CD4-positive, alpha-beta memory T cell (primary cell): ENCODE measurements around the gene CMKLR1. TPM values are rescaled to one million over a fixed set of nuclear protein-coding genes. Genes with fewer than 3 reads are reported as not detected.

Source experiments
- CTCF ChIA-PET: fragments of 350-600 bp; sonication (Branson Sonifier 250); formaldehyde crosslinking; loops from one replicate; lab custom pipeline; 2021; ENCODE audit warnings: inconsistent platforms; ENCODE audit not compliant: partially characterized antibody; lab: Charles Lee
- POLR2A ChIA-PET: fragments of 350-600 bp; sonication (Branson Sonifier 250); formaldehyde crosslinking; loops from one replicate; lab custom pipeline; 2021; ENCODE audit not compliant: partially characterized antibody; lab: Charles Lee
- DNase-seq, 5 donors: peaks; one replicate each; pipeline versions ENCODE4 v3.0.0 to v3.0.0-alpha.2; 2020 to 2022; ENCODE audit warnings: mixed read lengths in 1 of 5
- H3K27ac ChIP-seq: one replicate; pipeline ENCODE4 v1.7.0; 2013; ENCODE audit warnings: low read depth, low read length
- H3K27me3 ChIP-seq: 2 replicates; pipeline ENCODE4 v1.7.0; 2013; ENCODE audit warnings: mild to moderate bottlenecking, low read length, moderate library complexity; ENCODE audit not compliant: insufficient read depth
- H3K36me3 ChIP-seq: 2 replicates; pipeline ENCODE4 v1.7.0; 2013; ENCODE audit warnings: mild to moderate bottlenecking, low read length, moderate library complexity; ENCODE audit not compliant: insufficient read depth
- H3K4me1 ChIP-seq: 2 replicates; pipeline ENCODE4 v1.7.0; 2013; ENCODE audit warnings: mild to moderate bottlenecking, low read length, moderate library complexity; ENCODE audit not compliant: insufficient read depth
- H3K4me3 ChIP-seq, 2 donors: one replicate each; pipeline ENCODE4 v1.7.0; 2013; ENCODE audit warnings: low read length in 2 of 2, mild to moderate bottlenecking in 1 of 2
- H3K9me3 ChIP-seq, 2 donors: one replicate each; pipeline ENCODE4 v1.7.0; 2013; ENCODE audit warnings: low read length in 2 of 2, control low read depth in 1 of 2; ENCODE audit not compliant: control insufficient read depth in 1 of 2
- H3K27ac Mint-ChIP-seq, 7 donors: one replicate each; pipeline ENCODE4 v1.8.0; 2020 to 2021; ENCODE audit warnings: mixed read lengths in 7 of 7, mild to moderate bottlenecking in 6 of 7, inconsistent platforms in 3 of 7, moderate library complexity in 3 of 7
- H3K27me3 Mint-ChIP-seq, 2 donors: one replicate each; pipeline ENCODE4 v1.8.0; 2020 to 2021; ENCODE audit warnings: mixed read lengths in 2 of 2
- H3K36me3 Mint-ChIP-seq, 2 donors: one replicate each; pipeline ENCODE4 v1.8.0; 2020 to 2021; ENCODE audit warnings: mixed read lengths in 2 of 2, inconsistent platforms in 1 of 2, mild to moderate bottlenecking in 1 of 2
- H3K4me1 Mint-ChIP-seq, 4 donors: one replicate each; pipeline ENCODE4 v1.8.0; 2020 to 2021; ENCODE audit warnings: mixed read lengths in 4 of 4, mild to moderate bottlenecking in 1 of 4
- H3K4me3 Mint-ChIP-seq, 8 donors: one replicate each; pipeline ENCODE4 v1.8.0; 2020 to 2021; ENCODE audit warnings: mixed read lengths in 8 of 8, mild to moderate bottlenecking in 7 of 8, moderate library complexity in 6 of 8, inconsistent platforms in 3 of 8
- H3K9me3 Mint-ChIP-seq, 8 donors: one replicate each; pipeline ENCODE4 v1.8.0; 2020 to 2021; ENCODE audit warnings: mixed read lengths in 8 of 8, mild to moderate bottlenecking in 5 of 8, inconsistent platforms in 3 of 8, moderate library complexity in 1 of 8
- intact Hi-C: fragments of 100-400 bp; cut with micrococcal nuclease; formaldehyde crosslinking; loops from one replicate; pipeline ENCODE4 v1.15.1; 2023
- polyA plus RNA-seq, 2 donors: library from polyadenylated mRNA; unstranded; fragments of 300-500 nt; fragmentation: Illumina TruSeq; gene quantifications; one replicate each; pipeline ENCODE4 v1.2.3, GENCODE V29; 2021
- total RNA-seq, 2 experiments: library from RNA; stranded (reverse); gene quantifications; one replicate each; pipeline ENCODE4 v1.2.3, GENCODE V29; 2021

The CMKLR1 gene
- total and polyA plus RNA-seq, 4 experiments from 2014 or later: 0.08 to 0.94 (median 0.87) TPM; not detected in 1

GRCh38 chr12:108260969-108261368 is 78.1 kb downstream of the CMKLR1 start:
- no peak for DNase-seq
- no peak overlapping the region for H3K4me3 ChIP-seq
- no peak overlapping the region for H3K27ac ChIP-seq
- POLR2A ChIA-PET: no interaction called here
- H3K36me3 ChIP-seq: no peaks in the 10 kb centered on the region
- Mint-ChIP-seq H3K27ac (no peak overlapping the region), H3K9me3 (peaks cover 0 to 37% (median 30%) of the 10 kb centered on the region in 8 donors), H3K4me3 (no peak overlapping the region), H3K36me3 (peaks cover 0 to 4% of the 10 kb centered on the region in 2 donors), H3K4me1 (no peaks in the 10 kb centered on the region), H3K27me3 (peaks cover 1 to 6% of the 10 kb centered on the region in 2 donors)
- intact Hi-C loops: no loop called here
- H3K9me3 ChIP-seq: no peaks in the 10 kb centered on the region
- H3K4me1 ChIP-seq: no peaks in the 10 kb centered on the region
- CTCF ChIA-PET: no interaction called here
- no peaks in the 10 kb centered on the region for H3K27me3 ChIP-seq

GRCh38 chr12:108260039-108260438 is 79.1 kb downstream of the CMKLR1 start:
- POLR2A ChIA-PET: no interaction called here
- Histone ChIP-seq H3K9me3 (no peaks in the 10 kb centered on the region), H3K27ac (no peak overlapping the region), H3K27me3 (no peaks in the 10 kb centered on the region), H3K36me3 (no peaks in the 10 kb centered on the region), H3K4me1 (no peaks in the 10 kb centered on the region), H3K4me3 (no peak overlapping the region)
- H3K27me3 Mint-ChIP-seq: peaks cover 1 to 7% of the 10 kb centered on the region in 2 donors
- H3K9me3 Mint-ChIP-seq: peaks cover 0 to 37% (median 30%) of the 10 kb centered on the region in 8 donors
- no peaks in the 10 kb centered on the region for H3K4me1 Mint-ChIP-seq
- DNase-seq: no peak
- intact Hi-C loops: no loop called here
- H3K27ac Mint-ChIP-seq: no peak overlapping the region
- CTCF ChIA-PET: no interaction called here
- no peak overlapping the region for H3K4me3 Mint-ChIP-seq
- peaks cover 0 to 4% of the 10 kb centered on the region in 2 donors for H3K36me3 Mint-ChIP-seq

- H3K36me3 Mint-ChIP-seq: no peaks in the 10 kb centered on the region
- H3K4me1 Mint-ChIP-seq: peaks cover 0 to 3% (median 1%) of the 10 kb centered on the region in 4 donors
- Histone ChIP-seq H3K4me1 (no peaks in the 10 kb centered on the region), H3K27me3 (no peaks in the 10 kb centered on the region), H3K36me3 (no peaks in the 10 kb centered on the region), H3K27ac (no peak overlapping the region), H3K9me3 (no peaks in the 10 kb centered on the region), H3K4me3 (no peak overlapping the region)
- H3K4me3 Mint-ChIP-seq: no peak overlapping the region
- no peak overlapping the region for H3K27ac Mint-ChIP-seq
- intact Hi-C loops: no loop called here
- H3K27me3 Mint-ChIP-seq: peaks cover 3 to 6% of the 10 kb centered on the region in 2 donors
- peaks cover 0 to 30% (median 28%) of the 10 kb centered on the region in 8 donors for H3K9me3 Mint-ChIP-seq
- ChIA-PET POLR2A (no interaction called here), CTCF (no interaction called here)
- DNase-seq: no peak
These were observed 81.5 kb downstream of the CMKLR1 start for GRCh38 chr12:108257610-108258106.

- no peak overlapping the region for H3K4me3 ChIP-seq
- no peak overlapping the region for H3K27ac ChIP-seq
- ChIA-PET CTCF (interaction anchor here (0.9 kb wide), 1 partner anchor 10 kb away, joined by 3 read pairs; no protein-coding TSS in a partner anchor), POLR2A (no interaction called here)
- intact Hi-C loops: no loop called here
- Mint-ChIP-seq H3K27ac (no peak overlapping the region), H3K4me1 (peaks cover 0 to 3% (median 1%) of the 10 kb centered on the region in 4 donors), H3K4me3 (no peak overlapping the region), H3K36me3 (no peaks in the 10 kb centered on the region), H3K9me3 (peaks cover 0 to 30% (median 25%) of the 10 kb centered on the region in 8 donors), H3K27me3 (peaks cover 3 to 10% of the 10 kb centered on the region in 2 donors)
- H3K4me1 ChIP-seq: no peaks in the 10 kb centered on the region
- no peak for DNase-seq
- H3K9me3 ChIP-seq: no peaks in the 10 kb centered on the region
- no peaks in the 10 kb centered on the region for H3K27me3 ChIP-seq
- H3K36me3 ChIP-seq: no peaks in the 10 kb centered on the region
These were observed 82.1 kb downstream of the CMKLR1 start for GRCh38 chr12:108257004-108257403.

GRCh38 chr12:108255252-108255602 is 83.9 kb downstream of the CMKLR1 start:
- Histone ChIP-seq H3K27ac (no peak overlapping the region), H3K36me3 (no peaks in the 10 kb centered on the region), H3K4me1 (no peaks in the 10 kb centered on the region), H3K9me3 (no peaks in the 10 kb centered on the region), H3K4me3 (no peak overlapping the region), H3K27me3 (no peaks in the 10 kb centered on the region)
- no peak overlapping the region for H3K4me3 Mint-ChIP-seq
- H3K4me1 Mint-ChIP-seq: peaks cover 0 to 3% (median 1%) of the 10 kb centered on the region in 4 donors
- intact Hi-C loops: no loop called here
- peaks cover 7 to 11% of the 10 kb centered on the region in 2 donors for H3K27me3 Mint-ChIP-seq
- no peak for DNase-seq
- POLR2A ChIA-PET: interaction anchor here (1.6 kb wide), 1 partner anchor 11 kb away, joined by 3 read pairs; no protein-coding TSS in a partner anchor
- CTCF ChIA-PET: no interaction called here
- no peak overlapping the region for H3K27ac Mint-ChIP-seq
- peaks cover 0 to 15% (median 10%) of the 10 kb centered on the region in 8 donors for H3K9me3 Mint-ChIP-seq
- H3K36me3 Mint-ChIP-seq: no peaks in the 10 kb centered on the region

GRCh38 chr12:108254517-108255251 is 84.4 kb downstream of the CMKLR1 start:
- no peak for DNase-seq
- no peaks in the 10 kb centered on the region for H3K27me3 ChIP-seq
- Mint-ChIP-seq H3K27ac (no peak overlapping the region), H3K4me3 (no peak overlapping the region), H3K4me1 (peaks cover 0 to 3% (median 1%) of the 10 kb centered on the region in 4 donors), H3K9me3 (peaks cover 0 to 11% (median 6%) of the 10 kb centered on the region in 8 donors), H3K27me3 (peaks cover 7 to 14% of the 10 kb centered on the region in 2 donors), H3K36me3 (no peaks in the 10 kb centered on the region)
- no peaks in the 10 kb centered on the region for H3K9me3 ChIP-seq
- POLR2A ChIA-PET: interaction anchor here (1.6 kb wide), 1 partner anchor 12 kb away, joined by 3 read pairs; no protein-coding TSS in a partner anchor
- CTCF ChIA-PET: no interaction called here
- no peaks in the 10 kb centered on the region for H3K36me3 ChIP-seq
- no peak overlapping the region for H3K27ac ChIP-seq
- intact Hi-C loops: no loop called here
- no peak overlapping the region for H3K4me3 ChIP-seq
- no peaks in the 10 kb centered on the region for H3K4me1 ChIP-seq

GRCh38 chr12:108254030-108254429 is 85.1 kb downstream of the CMKLR1 start:
- no peak overlapping the region for H3K27ac ChIP-seq
- no peaks in the 10 kb centered on the region for H3K9me3 ChIP-seq
- no peak for DNase-seq
- Mint-ChIP-seq H3K4me1 (peaks cover 0 to 3% (median 1%) of the 10 kb centered on the region in 4 donors), H3K9me3 (peaks cover 0 to 5% (median under 1%) of the 10 kb centered on the region in 8 donors), H3K36me3 (no peaks in the 10 kb centered on the region), H3K27ac (no peak overlapping the region), H3K4me3 (no peak overlapping the region), H3K27me3 (peaks cover 8 to 19% of the 10 kb centered on the region in 2 donors)
- intact Hi-C loops: no loop called here
- no peak overlapping the region for H3K4me3 ChIP-seq
- H3K4me1 ChIP-seq: no peaks in the 10 kb centered on the region
- ChIA-PET POLR2A (interaction anchor here (1.6 kb wide), 1 partner anchor 12 kb away, joined by 3 read pairs; no protein-coding TSS in a partner anchor), CTCF (no interaction called here)
- no peaks in the 10 kb centered on the region for H3K27me3 ChIP-seq
- H3K36me3 ChIP-seq: no peaks in the 10 kb centered on the region
